ENCODE results near the gene FOXN4. TPM values are rescaled to one million over a fixed set of nuclear protein-coding genes. Genes with fewer than 3 reads are reported as not detected.

FOXN4 gene
- total and polyA plus RNA-seq, 9 of the 15 experiments (the other 6 are each of a cell fraction or from before 2014, with no cell fraction given) = not detected

- no peak for TF ChIP-seq ZKSCAN8 (CRISPR knock-in tag; IDR thresholded peaks at IDR 0.05)
- no peak for TF ChIP-seq CLOCK (CRISPR knock-in tag; IDR thresholded peaks at IDR 0.05; ENCODE audit: borderline replicate concordance)
- TF ChIP-seq POLR2AphosphoS2 (IDR thresholded peaks at IDR 0.05; ENCODE audit: low read length) = no peak
- TF ChIP-seq RFX5 (IDR thresholded peaks at IDR 0.05; ENCODE audit: low read depth, low read length) = no peak
Measured at GRCh38 chr12:109304485-109304884, 4.6 kb downstream of the FOXN4 start (continued).

DNA sequence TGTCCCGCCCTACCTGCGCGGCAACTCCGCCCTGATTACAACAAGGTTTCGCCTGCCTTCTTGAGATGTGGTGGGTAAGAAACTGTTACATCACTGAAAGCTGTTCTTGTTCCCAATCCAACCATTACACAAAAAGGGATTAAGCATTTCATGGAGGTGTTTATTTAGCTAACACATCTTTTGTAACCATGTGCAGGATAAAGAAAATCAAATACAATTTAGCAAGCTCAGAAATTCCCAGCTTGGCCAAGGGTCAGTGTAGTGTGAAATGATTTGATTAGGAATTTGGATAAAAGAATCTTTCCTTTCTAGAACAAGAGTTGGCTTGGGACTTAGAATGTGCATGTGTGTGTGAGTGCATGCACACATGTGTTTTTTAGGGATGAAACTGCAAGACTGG lies 6.3 kb downstream of the FOXN4 start:
- 0 out of 2 replicates have a peak, but pooled peaks cover 4% of the 10 kb centered on the region for H4K20me1 ChIP-seq (replicated peaks; ENCODE audit: control insufficient read depth, insufficient read depth, low read length)
- no peak overlapping the region for H3K4me3 ChIP-seq
- no peaks in the 10 kb centered on the region for H3K4me1 ChIP-seq (replicated peaks in 1 of 2; ENCODE audit: control insufficient read depth in 2 of 2, insufficient read depth in 2 of 2, low read length in 2 of 2)
- CTCF ChIA-PET (ENCODE audit: low intra/inter-chr PET ratio) = no interaction called here
- H3K9ac ChIP-seq (ENCODE audit: insufficient read depth in 1 of 2, low read depth in 2 of 2, low read length in 2 of 2) = no peak overlapping the region
- H3K4me2 ChIP-seq (ENCODE audit: insufficient read depth, low read length) = no peak overlapping the region
- H3K27ac ChIP-seq (ENCODE audit: extremely low read depth, low read depth, low read length) = no peak overlapping the region
- H2AFZ ChIP-seq (ENCODE audit: low read depth, low read length) = no peak overlapping the region
- in situ Hi-C loops (cut with MboI) (no loop called here), intact Hi-C loops (cut with micrococcal nuclease) (no loop called here)
- WGBS (ENCODE audit: insufficient coverage, low coverage, missing lambda C conversion rate) = 3% methylated on average over 5 of the region's 5 CpGs
- DNase-seq (ENCODE audit: extremely low read depth in 1 of 4, low spot score in 3 of 4) (no peak), ATAC-seq (no peak), FAIRE-seq (no peak)
- H3K9me3 ChIP-seq (replicated peaks; ENCODE audit: control insufficient read depth, insufficient read depth, low read depth, low read length) = no peaks in the 10 kb centered on the region
- POLR2A ChIA-PET = interaction anchor here (2.2 kb wide), 1 partner anchor 9 kb away, joined by 4 read pairs; no protein-coding TSS in a partner anchor
- H3K36me3 ChIP-seq (ENCODE audit: control insufficient read depth, insufficient read depth, low read length) = no peaks in the 10 kb centered on the region
- no peaks in the 10 kb centered on the region for H3K79me2 ChIP-seq (ENCODE audit: control insufficient read depth, insufficient read depth, low read length)
- BruUV-seq (replicated peaks) = no TSS peak
- peaks cover 21 to 37% of the 10 kb centered on the region in 2 experiments; a peak in 4 of 5 replicates for H3K27me3 ChIP-seq (ENCODE audit: control insufficient read depth in 2 of 2, insufficient read depth in 2 of 2, low read length in 2 of 2)
- H3K9me1 ChIP-seq (ENCODE audit: control insufficient read depth, insufficient read depth, low read length) = no peaks in the 10 kb centered on the region
- no peak for TF ChIP-seq SREBF2 (CRISPR knock-in tag; IDR thresholded peaks at IDR 0.05)
- TF ChIP-seq ERF (CRISPR knock-in tag; IDR thresholded peaks at IDR 0.05) = no peak
- TF ChIP-seq, protein P1, sequence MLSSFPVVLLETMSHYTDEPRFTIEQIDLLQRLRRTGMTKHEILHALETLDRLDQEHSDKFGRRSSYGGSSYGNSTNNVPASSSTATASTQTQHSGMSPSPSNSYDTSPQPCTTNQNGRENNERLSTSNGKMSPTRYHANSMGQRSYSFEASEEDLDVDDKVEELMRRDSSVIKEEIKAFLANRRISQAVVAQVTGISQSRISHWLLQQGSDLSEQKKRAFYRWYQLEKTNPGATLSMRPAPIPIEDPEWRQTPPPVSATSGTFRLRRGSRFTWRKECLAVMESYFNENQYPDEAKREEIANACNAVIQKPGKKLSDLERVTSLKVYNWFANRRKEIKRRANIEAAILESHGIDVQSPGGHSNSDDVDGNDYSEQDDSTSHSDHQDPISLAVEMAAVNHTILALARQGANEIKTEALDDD (IDR thresholded peaks at IDR 0.05) = no peak
- no peak for TF ChIP-seq KDM2B (CRISPR knock-in tag; IDR thresholded peaks at IDR 0.05)
- TF ChIP-seq, protein P2, sequence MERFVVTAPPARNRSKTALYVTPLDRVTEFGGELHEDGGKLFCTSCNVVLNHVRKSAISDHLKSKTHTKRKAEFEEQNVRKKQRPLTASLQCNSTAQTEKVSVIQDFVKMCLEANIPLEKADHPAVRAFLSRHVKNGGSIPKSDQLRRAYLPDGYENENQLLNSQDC (CRISPR knock-in tag; IDR thresholded peaks at IDR 0.05) = no peak
- no peak for TF ChIP-seq RCOR1 (IDR thresholded peaks at IDR 0.05; ENCODE audit: borderline replicate concordance in 1 of 2, low read depth in 2 of 2, low read length in 2 of 2)
- no peak for TF ChIP-seq ZNF165 (CRISPR knock-in tag; IDR thresholded peaks at IDR 0.05; ENCODE audit: borderline replicate concordance)
- no peak for TF ChIP-seq ZNF77 (CRISPR knock-in tag; IDR thresholded peaks at IDR 0.05)
- no peak for TF ChIP-seq CC2D1A (IDR thresholded peaks at IDR 0.05)
- TF ChIP-seq ZNF695 (CRISPR knock-in tag; IDR thresholded peaks at IDR 0.05) = no peak
- TF ChIP-seq, protein P3, sequence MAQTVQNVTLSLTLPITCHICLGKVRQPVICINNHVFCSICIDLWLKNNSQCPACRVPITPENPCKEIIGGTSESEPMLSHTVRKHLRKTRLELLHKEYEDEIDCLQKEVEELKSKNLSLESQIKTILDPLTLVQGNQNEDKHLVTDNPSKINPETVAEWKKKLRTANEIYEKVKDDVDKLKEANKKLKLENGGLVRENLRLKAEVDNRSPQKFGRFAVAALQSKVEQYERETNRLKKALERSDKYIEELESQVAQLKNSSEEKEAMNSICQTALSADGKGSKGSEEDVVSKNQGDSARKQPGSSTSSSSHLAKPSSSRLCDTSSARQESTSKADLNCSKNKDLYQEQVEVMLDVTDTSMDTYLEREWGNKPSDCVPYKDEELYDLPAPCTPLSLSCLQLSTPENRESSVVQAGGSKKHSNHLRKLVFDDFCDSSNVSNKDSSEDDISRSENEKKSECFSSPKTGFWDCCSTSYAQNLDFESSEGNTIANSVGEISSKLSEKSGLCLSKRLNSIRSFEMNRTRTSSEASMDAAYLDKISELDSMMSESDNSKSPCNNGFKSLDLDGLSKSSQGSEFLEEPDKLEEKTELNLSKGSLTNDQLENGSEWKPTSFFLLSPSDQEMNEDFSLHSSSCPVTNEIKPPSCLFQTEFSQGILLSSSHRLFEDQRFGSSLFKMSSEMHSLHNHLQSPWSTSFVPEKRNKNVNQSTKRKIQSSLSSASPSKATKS (CRISPR knock-in tag; IDR thresholded peaks at IDR 0.05) = no peak
